Endothelial cell of umbilical vein (primary cell): ENCODE results near the gene PLCB4. TPM values are rescaled to one million over a fixed set of nuclear protein-coding genes. Genes with fewer than 3 reads are reported as not detected.

Experiments used
- BruUV-seq: library from RNA; stranded (reverse); fragments of 400-500 nt; replicated peaks from 2 replicates; lab custom pipeline; 2021; lab: Mats Ljungman, UMichigan
- CTCF ChIA-PET: fragments of 300-600, 350-600 bp; sonication (Branson Sonifier 250); formaldehyde crosslinking; loops from one replicate; lab custom pipeline; 2021; ENCODE audit warnings: antibody characterized with exemption, inconsistent platforms; lab: Charles Lee
- POLR2A ChIA-PET: fragments of 300-600, 350-600 bp; sonication (Branson Sonifier 250); formaldehyde crosslinking; loops from one replicate; lab custom pipeline; 2021; ENCODE audit warnings: antibody characterized with exemption, inconsistent platforms; lab: Charles Lee
- DNase-seq: peaks from one replicate; pipeline ENCODE4 v3.0.0-alpha.2; 2011; ENCODE audit warnings: low read depth, low spot score
- FAIRE-seq: peaks from 2 replicates; lab custom pipeline; 2011; peaks lifted over from hg19 to GRCh38; lab: Jason Lieb, UNC
- H2AFZ ChIP-seq: 2 replicates; pipeline ENCODE4 v1.6.0; 2012; ENCODE audit warnings: low read depth, low read length, control low read depth, inconsistent platforms
- H3K27ac ChIP-seq: 2 replicates; pipeline ENCODE4 v1.5.1; 2011; ENCODE audit warnings: low read depth, mild to moderate bottlenecking, control low read depth, low read length, moderate library complexity; ENCODE audit not compliant: insufficient read depth
- H3K27me3 ChIP-seq, 2 experiments: 2 replicates each; pipeline versions ENCODE4 v1.6.0 to v1.6.1; 2011; ENCODE audit warnings: low read length in 2 of 2, mixed read lengths in 1 of 2; ENCODE audit not compliant: control insufficient read depth in 2 of 2, insufficient read depth in 2 of 2
- H3K36me3 ChIP-seq, 2 experiments: 2 replicates in 1 of 2; 3 replicates in 1 of 2; pipeline ENCODE4 v1.5.1; 2011; ENCODE audit warnings: low read length in 2 of 2, mild to moderate bottlenecking in 1 of 2, moderate library complexity in 1 of 2; ENCODE audit not compliant: control insufficient read depth in 2 of 2, insufficient read depth in 2 of 2; ENCODE audit errors: extremely low read depth in 1 of 2
- H3K4me1 ChIP-seq: 3 replicates; pipeline ENCODE4 v1.5.1; 2011; ENCODE audit warnings: mild to moderate bottlenecking, low read length; ENCODE audit not compliant: control insufficient read depth, insufficient read depth; ENCODE audit errors: extremely low read depth
- H3K4me2 ChIP-seq: 2 replicates; pipeline ENCODE4 v1.6.1; 2011; ENCODE audit warnings: low read length, control low read depth, mixed read lengths; ENCODE audit not compliant: insufficient read depth
- H3K4me3 ChIP-seq, 3 experiments: fragments of 200-600 bp in 1 of 3; sonication (generic), shearing (Covaris generic) in 1 of 3; replicated peaks in 1 of 3; 2 replicates each; pipeline ENCODE4 v1.5.1; 2011 to 2016; ENCODE audit warnings: control low read depth in 3 of 3, low read length in 3 of 3, mild to moderate bottlenecking in 2 of 3, inconsistent platforms in 1 of 3, low read depth in 1 of 3, moderate library complexity in 1 of 3; ENCODE audit not compliant: insufficient read depth in 1 of 3
- H3K79me2 ChIP-seq: 2 replicates; pipeline ENCODE4 v1.6.0; 2012; ENCODE audit warnings: low read length, inconsistent platforms; ENCODE audit not compliant: control insufficient read depth, insufficient read depth
- H3K9ac ChIP-seq: replicated peaks from 2 replicates; pipeline ENCODE3; 2011; ENCODE audit warnings: low read length, control low read depth; ENCODE audit not compliant: insufficient read depth; ENCODE audit errors: extremely low read depth
- H3K9me1 ChIP-seq: replicated peaks from 3 replicates; pipeline ENCODE4 v1.6.0; 2011; ENCODE audit warnings: mild to moderate bottlenecking, low read length; ENCODE audit not compliant: control insufficient read depth, insufficient read depth; ENCODE audit errors: extremely low read depth
- H3K9me3 ChIP-seq: replicated peaks from 2 replicates; pipeline ENCODE4 v1.5.1; 2012; ENCODE audit warnings: low read length, inconsistent platforms; ENCODE audit not compliant: control insufficient read depth, insufficient read depth
- H4K20me1 ChIP-seq: replicated peaks from 2 replicates; pipeline ENCODE3; 2011; ENCODE audit warnings: mild to moderate bottlenecking, low read length; ENCODE audit not compliant: control insufficient read depth, insufficient read depth; ENCODE audit errors: extremely low read depth
- CTCF ChIP-seq, 2 donors: IDR thresholded peaks; 1 replicate in 1 of 2; 2 replicates in 1 of 2; pipeline ENCODE4 v1.5.1; 2011; ENCODE audit warnings: low read length in 2 of 2, mild to moderate bottlenecking in 2 of 2, moderate library complexity in 2 of 2, control low read depth in 1 of 2, inconsistent platforms in 1 of 2, low read depth in 1 of 2; ENCODE audit not compliant: insufficient read depth in 1 of 2; ENCODE audit errors: extremely low read depth in 1 of 2
- EZH2 ChIP-seq: IDR thresholded peaks from 2 replicates; pipeline ENCODE4 v1.6.1; 2012; ENCODE audit warnings: borderline replicate concordance, low read depth, mild to moderate bottlenecking, moderate library complexity, low read length, inconsistent platforms; ENCODE audit not compliant: severe bottlenecking
- FOS ChIP-seq: IDR thresholded peaks from 2 replicates; pipeline ENCODE4 v1.6.1; 2011; ENCODE audit warnings: mild to moderate bottlenecking, low read length, moderate library complexity, borderline replicate concordance; ENCODE audit not compliant: insufficient read depth
- GATA2 ChIP-seq: IDR thresholded peaks from 2 replicates; pipeline ENCODE4 v1.7.0; 2011; ENCODE audit warnings: low read depth, mild to moderate bottlenecking, moderate library complexity, mixed read lengths, low read length; ENCODE audit not compliant: insufficient read length, insufficient read depth
- JUN ChIP-seq: IDR thresholded peaks from 2 replicates; pipeline ENCODE4 v1.6.1; 2011; ENCODE audit warnings: borderline replicate concordance, low read depth; ENCODE audit not compliant: insufficient read length, insufficient read depth
- MAX ChIP-seq: IDR thresholded peaks from 2 replicates; pipeline ENCODE4 v1.6.1; 2011; ENCODE audit not compliant: insufficient read depth, insufficient read length
- MYC ChIP-seq: IDR thresholded peaks from one replicate; pipeline ENCODE4 v1.6.1; 2011; ENCODE audit warnings: mild to moderate bottlenecking, low read depth, low read length
- POLR2A ChIP-seq: IDR thresholded peaks from 2 replicates; pipeline ENCODE4 v1.6.1; 2012; ENCODE audit warnings: low read depth, mild to moderate bottlenecking, control low read depth, low read length
- POLR2AphosphoS5 ChIP-seq: IDR thresholded peaks from 2 replicates; pipeline ENCODE4 v1.6.1; 2012; ENCODE audit warnings: low read depth, mild to moderate bottlenecking, control low read depth, low read length, moderate library complexity; ENCODE audit not compliant: insufficient read depth
- dilution Hi-C: fragments of 300-500 bp; cut with MboI; formaldehyde crosslinking; loops from one replicate; pipeline ENCODE4 v1.15.0; 2019; ENCODE audit warnings: low sequenced_read_pairs; ENCODE audit not compliant: extremely low pct_ligation_motif_present
- intact Hi-C: fragments of 100-400 bp; cut with micrococcal nuclease; formaldehyde crosslinking; loops from one replicate; pipeline ENCODE4 v1.10.0; 2022
- polyA plus RNA-seq, 4 experiments: library from polyadenylated mRNA; depleted of rRNA in 3 of 4; stranded (reverse) in 3 of 4; unstranded in 1 of 4; fragments of >200 nt; gene quantifications; 2 replicates each; pipeline versions ENCODE4 v1.2.1 to v1.2.3, GENCODE V29; 2011 to 2012; ENCODE audit warnings: missing spikeins in 1 of 4
- total RNA-seq: library from RNA; stranded (reverse); gene quantifications from 2 replicates; pipeline ENCODE4 v1.2.3, GENCODE V29; 2021

The PLCB4 gene
- total and polyA plus RNA-seq, 2 donors (not counting 3 experiments of a cell fraction or from before 2014, with no cell fraction given) = 0.37 to 1.7 TPM

GRCh38 chr20:9223296-9223695 lies 154.4 kb downstream of the PLCB4 start:
- ChIA-PET CTCF (no interaction called here), POLR2A (no interaction called here)
- Histone ChIP-seq H3K9me1 (no peaks in the 10 kb centered on the region), H3K36me3 (no peaks in the 10 kb centered on the region), H3K4me2 (no peak overlapping the region), H3K4me3 (no peak overlapping the region), H3K27ac (no peak overlapping the region), H3K9ac (no peak overlapping the region), H2AFZ (no peak overlapping the region), H3K79me2 (no peaks in the 10 kb centered on the region), H3K4me1 (no peaks in the 10 kb centered on the region), H3K9me3 (no peaks in the 10 kb centered on the region), H4K20me1 (no peaks in the 10 kb centered on the region), H3K27me3 (no peaks in the 10 kb centered on the region)
- DNase-seq (no peak), FAIRE-seq (no peak)
- no TSS peak for BruUV-seq
- dilution Hi-C loops (no loop called here), intact Hi-C loops (no loop called here)
- no peak for TF ChIP-seq GATA2
- TF ChIP-seq MAX = no peak
- no peak for TF ChIP-seq MYC
- no peak for TF ChIP-seq POLR2A
- TF ChIP-seq FOS = no peak
- no peak for TF ChIP-seq CTCF (IDR thresholded peaks at IDR 0.05; ENCODE audit: extremely low read depth in 1 of 2, insufficient read depth in 1 of 2, low read depth in 1 of 2, low read length in 2 of 2)
- no peak for TF ChIP-seq JUN
- TF ChIP-seq POLR2AphosphoS5 = no peak
- no peak for TF ChIP-seq EZH2
